Osteoblast (primary cell): ENCODE measurements around the gene TFAP2A. TPM values are rescaled to one million over a fixed set of nuclear protein-coding genes. Genes with fewer than 3 reads are reported as not detected.

Source experiments
- DNase-seq: peaks from one replicate; pipeline ENCODE4 v3.0.0; 2011; ENCODE audit warnings: low spot score, mixed read lengths; ENCODE audit not compliant: insufficient read length; ENCODE audit errors: missing footprints
- H2AFZ ChIP-seq: 2 replicates; pipeline ENCODE4 v1.6.0; 2011; ENCODE audit warnings: mild to moderate bottlenecking, low read length
- H3K27ac ChIP-seq: 2 replicates; pipeline ENCODE4 v1.5.1; 2011; ENCODE audit warnings: mild to moderate bottlenecking, low read depth, low read length, moderate library complexity
- H3K27me3 ChIP-seq: 2 replicates; pipeline ENCODE4 v1.6.0; 2012; ENCODE audit warnings: mild to moderate bottlenecking, control low read depth, inconsistent platforms, low read length, moderate library complexity; ENCODE audit not compliant: insufficient read depth
- H3K36me3 ChIP-seq: 2 replicates; pipeline ENCODE4 v1.5.1; 2011; ENCODE audit warnings: mild to moderate bottlenecking, low read length, control low read depth, moderate library complexity; ENCODE audit not compliant: insufficient read depth
- H3K4me1 ChIP-seq: 2 replicates; pipeline ENCODE4 v1.5.1; 2011; ENCODE audit warnings: mild to moderate bottlenecking, low read length, control low read depth, moderate library complexity; ENCODE audit not compliant: insufficient read depth
- H3K4me2 ChIP-seq: 2 replicates; pipeline ENCODE4 v1.6.0; 2011; ENCODE audit warnings: mild to moderate bottlenecking, low read length; ENCODE audit not compliant: insufficient read depth
- H3K4me3 ChIP-seq: fragments of 200-600 bp; sonication (generic); 3 replicates; pipeline ENCODE4 v1.5.1; 2012; ENCODE audit warnings: mild to moderate bottlenecking, low read length, inconsistent platforms; ENCODE audit not compliant: insufficient read depth
- H3K79me2 ChIP-seq: 2 replicates; pipeline ENCODE4 v1.6.0; 2012; ENCODE audit warnings: mild to moderate bottlenecking, low read length, control low read depth, inconsistent platforms; ENCODE audit not compliant: insufficient read depth
- H3K9me3 ChIP-seq: 2 replicates; pipeline ENCODE4 v1.5.1; 2011; ENCODE audit warnings: low read depth, low read length, control low read depth
- H4K20me1 ChIP-seq: 2 replicates; pipeline ENCODE4 v1.6.0; 2012; ENCODE audit warnings: mild to moderate bottlenecking, low read length, control low read depth; ENCODE audit not compliant: insufficient read depth
- total RNA-seq: library from RNA; depleted of rRNA; stranded (reverse); fragments of >200 nt; gene quantifications from 2 replicates; pipeline ENCODE4 v1.2.3, GENCODE V29; 2012
- TF ChIP-seq, protein P1 (sequence below): IDR thresholded peaks from 2 replicates; pipeline ENCODE4 v1.5.1; 2011; ENCODE audit warnings: mild to moderate bottlenecking, low read depth, low read length, moderate library complexity; ENCODE audit errors: extremely low read depth

The TFAP2A gene
- total RNA-seq, 1 donor, result 0.36 TPM

GRCh38 chr6:10413850-10414738 is 780 bp downstream of the TFAP2A start:
- no peak overlapping the region for H3K27ac ChIP-seq

DNA sequence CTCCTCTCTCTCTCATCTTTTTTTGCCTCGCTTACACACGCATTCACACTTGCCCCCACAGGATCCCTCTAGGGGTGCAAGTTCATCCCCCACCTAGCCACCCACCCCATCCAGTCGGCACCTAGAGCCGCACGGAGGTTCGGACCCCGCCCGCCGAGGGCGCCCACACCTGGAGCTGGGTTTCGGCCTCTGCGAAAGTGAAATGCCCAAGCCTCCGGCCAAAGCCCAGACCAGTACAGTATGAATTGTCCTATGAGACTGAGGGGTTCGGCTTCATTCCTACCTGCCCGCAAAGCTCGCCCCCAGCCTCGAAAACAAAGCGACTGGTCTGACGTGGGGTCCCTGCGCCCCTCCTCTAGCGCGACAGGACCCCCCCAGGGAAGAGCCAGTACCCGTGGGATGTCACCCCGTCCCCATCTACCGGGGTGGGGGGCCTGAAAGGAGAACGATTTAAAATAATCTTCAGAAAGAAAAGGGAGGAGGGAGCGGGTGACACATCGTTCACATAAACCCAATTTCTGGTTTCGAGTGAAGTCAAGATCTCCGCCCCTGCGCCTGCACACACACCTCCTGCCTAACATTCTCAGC is 1.5 kb downstream of the TFAP2A start:
- Histone ChIP-seq H3K36me3 (no peaks in the 10 kb centered on the region), H2AFZ (peak overlapping the region; percentile 67), H3K27ac (no peak overlapping the region), H3K27me3 (peaks cover 96% of the 10 kb centered on the region), H3K4me2 (peak overlapping the region; percentile 95), H3K4me3 (peak overlapping the region; percentile 77), H3K4me1 (peaks cover 8% of the 10 kb centered on the region), H3K9me3 (no peaks in the 10 kb centered on the region), H4K20me1 (no peaks in the 10 kb centered on the region), H3K79me2 (no peaks in the 10 kb centered on the region)
- no peak for DNase-seq
- TF ChIP-seq, protein P1, sequence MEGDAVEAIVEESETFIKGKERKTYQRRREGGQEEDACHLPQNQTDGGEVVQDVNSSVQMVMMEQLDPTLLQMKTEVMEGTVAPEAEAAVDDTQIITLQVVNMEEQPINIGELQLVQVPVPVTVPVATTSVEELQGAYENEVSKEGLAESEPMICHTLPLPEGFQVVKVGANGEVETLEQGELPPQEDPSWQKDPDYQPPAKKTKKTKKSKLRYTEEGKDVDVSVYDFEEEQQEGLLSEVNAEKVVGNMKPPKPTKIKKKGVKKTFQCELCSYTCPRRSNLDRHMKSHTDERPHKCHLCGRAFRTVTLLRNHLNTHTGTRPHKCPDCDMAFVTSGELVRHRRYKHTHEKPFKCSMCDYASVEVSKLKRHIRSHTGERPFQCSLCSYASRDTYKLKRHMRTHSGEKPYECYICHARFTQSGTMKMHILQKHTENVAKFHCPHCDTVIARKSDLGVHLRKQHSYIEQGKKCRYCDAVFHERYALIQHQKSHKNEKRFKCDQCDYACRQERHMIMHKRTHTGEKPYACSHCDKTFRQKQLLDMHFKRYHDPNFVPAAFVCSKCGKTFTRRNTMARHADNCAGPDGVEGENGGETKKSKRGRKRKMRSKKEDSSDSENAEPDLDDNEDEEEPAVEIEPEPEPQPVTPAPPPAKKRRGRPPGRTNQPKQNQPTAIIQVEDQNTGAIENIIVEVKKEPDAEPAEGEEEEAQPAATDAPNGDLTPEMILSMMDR, result no peak

More at GRCh38 chr6:10413850-10414738, 780 bp downstream of the TFAP2A start:
- Histone ChIP-seq H3K4me1 (peaks cover 8% of the 10 kb centered on the region), H3K79me2 (no peaks in the 10 kb centered on the region), H4K20me1 (no peaks in the 10 kb centered on the region), H3K27me3 (peaks cover 96% of the 10 kb centered on the region), H3K9me3 (no peaks in the 10 kb centered on the region), H2AFZ (peak overlapping the region; percentile 11), H3K4me2 (peak overlapping the region; percentile 95), H3K36me3 (no peaks in the 10 kb centered on the region), H3K4me3 (peak overlapping the region; percentile 25)
- DNase-seq, result peak; percentile 88
- TF ChIP-seq, protein P1, result no peak

- H3K36me3 ChIP-seq, result no peaks in the 10 kb centered on the region
- no peaks in the 10 kb centered on the region for H3K9me3 ChIP-seq
- DNase-seq, result peak; percentile 93
- no peaks in the 10 kb centered on the region for H4K20me1 ChIP-seq
- H3K27me3 ChIP-seq, result peaks cover 96% of the 10 kb centered on the region
- H3K4me1 ChIP-seq, result peaks cover 8% of the 10 kb centered on the region
- H3K4me3 ChIP-seq, result peak overlapping the region; percentile 77
- H3K27ac ChIP-seq, result no peak overlapping the region
- peak overlapping the region; percentile 67 for H2AFZ ChIP-seq
- peak overlapping the region; percentile 95 for H3K4me2 ChIP-seq
- TF ChIP-seq, protein P1, result no peak
- H3K79me2 ChIP-seq, result no peaks in the 10 kb centered on the region
These were observed 2.2 kb downstream of the TFAP2A start for GRCh38 chr6:10412461-10413261.
